ENCODE measurements around the gene LENG1.

LENG1 gene

DNA sequence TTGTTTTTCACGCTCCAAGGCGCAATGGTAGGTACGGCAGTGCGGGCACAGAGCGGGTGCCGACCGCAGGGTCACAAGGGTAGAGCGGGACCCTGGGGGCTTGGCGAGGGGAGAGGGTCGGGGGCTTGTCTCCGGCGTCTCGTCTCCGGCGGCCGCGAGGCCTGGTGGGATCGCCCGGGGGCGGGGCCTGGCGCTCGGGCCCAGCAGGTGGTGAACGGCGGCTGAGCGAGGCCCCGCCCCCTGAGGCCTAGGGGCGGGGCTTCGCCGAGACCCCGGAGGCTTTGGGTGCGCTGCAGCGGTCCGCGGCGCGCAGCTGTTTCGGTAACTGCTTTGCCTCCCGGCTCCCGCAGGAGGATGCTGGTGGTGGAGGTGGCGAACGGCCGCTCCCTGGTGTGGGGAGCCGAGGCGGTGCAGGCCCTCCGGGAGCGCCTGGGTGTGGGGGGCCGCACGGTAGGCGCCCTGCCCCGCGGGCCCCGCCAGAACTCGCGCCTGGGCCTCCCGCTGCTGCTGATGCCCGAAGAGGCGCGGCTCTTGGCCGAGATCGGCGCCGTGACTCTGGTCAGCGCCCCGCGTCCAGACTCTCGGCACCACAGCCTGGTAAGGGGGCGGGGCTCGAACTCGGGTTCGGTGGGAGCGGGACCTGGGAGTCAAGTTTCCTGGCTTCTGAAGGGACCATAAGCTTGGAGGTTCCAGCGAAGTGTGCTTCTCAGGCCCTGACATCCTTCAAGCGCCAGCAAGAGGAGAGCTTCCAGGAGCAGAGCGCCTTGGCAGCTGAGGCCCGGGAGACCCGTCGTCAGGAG lies 31.7 kb upstream of the LENG1 start, which contains the start of gene TSEN34:
Gene TSEN34, plus strand, starts transcription at position 298 of the 800 bp plus-strand sequence. Its CDS starts 57 bp downstream, at position 355.
- Histone ChIP-seq H3K4me1 (peaks cover 4 to 24% (median 19%) of the 10 kb centered on the region in 4 donors), H3K4me3 (peak within 1 kb of the TSS; percentile 71 to 82), H3K27me3 (no peaks in the 10 kb centered on the region), H3K36me3 (peaks cover 8 to 33% (median 11%) of the 10 kb centered on the region in 3 donors), H3K27ac (peak within 1 kb of the TSS; percentile 92 to 97), H3K9me3 (no peaks in the 10 kb centered on the region)
- TF ChIP-seq, protein P1, sequence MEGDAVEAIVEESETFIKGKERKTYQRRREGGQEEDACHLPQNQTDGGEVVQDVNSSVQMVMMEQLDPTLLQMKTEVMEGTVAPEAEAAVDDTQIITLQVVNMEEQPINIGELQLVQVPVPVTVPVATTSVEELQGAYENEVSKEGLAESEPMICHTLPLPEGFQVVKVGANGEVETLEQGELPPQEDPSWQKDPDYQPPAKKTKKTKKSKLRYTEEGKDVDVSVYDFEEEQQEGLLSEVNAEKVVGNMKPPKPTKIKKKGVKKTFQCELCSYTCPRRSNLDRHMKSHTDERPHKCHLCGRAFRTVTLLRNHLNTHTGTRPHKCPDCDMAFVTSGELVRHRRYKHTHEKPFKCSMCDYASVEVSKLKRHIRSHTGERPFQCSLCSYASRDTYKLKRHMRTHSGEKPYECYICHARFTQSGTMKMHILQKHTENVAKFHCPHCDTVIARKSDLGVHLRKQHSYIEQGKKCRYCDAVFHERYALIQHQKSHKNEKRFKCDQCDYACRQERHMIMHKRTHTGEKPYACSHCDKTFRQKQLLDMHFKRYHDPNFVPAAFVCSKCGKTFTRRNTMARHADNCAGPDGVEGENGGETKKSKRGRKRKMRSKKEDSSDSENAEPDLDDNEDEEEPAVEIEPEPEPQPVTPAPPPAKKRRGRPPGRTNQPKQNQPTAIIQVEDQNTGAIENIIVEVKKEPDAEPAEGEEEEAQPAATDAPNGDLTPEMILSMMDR (IDR thresholded peaks at IDR 0.05), result no peak
- intact Hi-C loops (cut with DNase I; ENCODE audit: low total_unique reads), result no loop called here
- DNase-seq, result peak; percentile 85 to 86

DNA sequence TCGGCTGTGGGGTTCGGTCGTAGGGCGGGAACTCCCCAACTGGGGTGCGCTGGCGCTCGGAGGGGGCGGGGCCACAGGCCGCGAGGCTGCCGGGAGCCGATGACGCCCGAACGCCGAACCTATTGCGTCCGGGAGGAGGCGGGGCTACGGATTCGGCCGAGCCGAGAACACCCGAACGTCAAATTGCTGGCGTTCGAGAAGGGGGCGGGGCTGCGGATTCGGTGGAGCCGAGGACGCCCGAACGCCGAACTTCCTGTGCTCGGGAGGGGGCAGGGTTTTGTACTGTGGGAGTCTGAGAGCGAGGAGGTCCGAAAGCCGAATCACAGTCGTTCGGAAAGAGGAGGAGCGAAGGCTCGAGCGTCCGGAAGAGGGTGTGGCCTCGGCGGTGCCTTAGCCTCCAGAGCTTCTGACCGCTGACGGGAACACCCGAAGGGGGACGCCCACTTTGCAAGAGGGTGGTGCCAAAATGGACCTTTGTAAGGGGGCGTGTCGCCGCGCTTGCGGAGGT lies 31.0 kb upstream of the LENG1 start:
- Histone ChIP-seq H3K4me3 (peak overlapping the region; percentile 71 to 82), H3K27me3 (no peaks in the 10 kb centered on the region), H3K4me1 (peaks cover 4 to 24% (median 19%) of the 10 kb centered on the region in 4 donors), H3K27ac (peak overlapping the region; percentile 92 to 97), H3K36me3 (peaks cover 8 to 34% (median 11%) of the 10 kb centered on the region in 3 donors), H3K9me3 (no peaks in the 10 kb centered on the region)
- TF ChIP-seq, protein P1 (IDR thresholded peaks at IDR 0.05), result no peak
- intact Hi-C loops (cut with DNase I; ENCODE audit: low total_unique reads), result no loop called here
- peak; percentile 99 to 100 for DNase-seq

DNA sequence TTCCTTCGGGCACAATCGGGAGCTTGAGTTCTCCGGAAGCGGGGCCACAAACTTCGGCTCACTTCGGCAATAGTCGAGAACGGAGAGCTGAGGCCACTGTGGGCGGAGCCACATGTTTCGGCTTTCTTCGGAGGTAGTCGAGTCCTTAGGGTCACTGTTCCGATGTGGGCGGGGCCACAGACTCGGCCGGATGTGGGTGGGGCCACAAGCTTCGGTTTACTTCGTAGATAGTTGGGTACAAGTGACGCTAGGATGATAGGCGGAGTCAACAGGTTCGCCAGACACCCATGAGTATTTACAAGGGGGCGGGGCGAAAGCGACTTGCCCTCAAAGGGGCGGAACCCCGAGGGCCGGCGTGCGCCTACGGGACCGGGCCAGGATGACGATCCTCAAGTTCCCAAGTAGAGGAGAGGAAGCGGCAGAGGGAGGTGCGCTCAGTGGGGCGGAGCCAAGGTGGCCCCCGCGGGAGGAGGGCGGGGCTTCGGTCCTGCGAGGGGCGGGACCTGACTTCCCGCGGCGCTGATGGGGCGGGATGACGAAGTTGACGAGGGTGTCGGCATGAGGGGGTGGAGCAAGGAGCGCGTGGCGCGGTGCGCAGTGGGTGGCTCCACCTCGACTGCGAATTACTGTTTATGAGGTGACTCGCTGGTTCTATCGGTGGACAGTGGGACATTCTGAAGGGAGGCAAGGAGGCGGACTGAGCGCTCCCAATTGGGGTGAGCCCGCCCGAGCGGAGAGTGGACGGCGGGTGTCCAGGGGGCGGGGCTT lies 30.4 kb upstream of the LENG1 start:
- intact Hi-C loops (cut with DNase I; ENCODE audit: low total_unique reads), result no loop called here

DNA sequence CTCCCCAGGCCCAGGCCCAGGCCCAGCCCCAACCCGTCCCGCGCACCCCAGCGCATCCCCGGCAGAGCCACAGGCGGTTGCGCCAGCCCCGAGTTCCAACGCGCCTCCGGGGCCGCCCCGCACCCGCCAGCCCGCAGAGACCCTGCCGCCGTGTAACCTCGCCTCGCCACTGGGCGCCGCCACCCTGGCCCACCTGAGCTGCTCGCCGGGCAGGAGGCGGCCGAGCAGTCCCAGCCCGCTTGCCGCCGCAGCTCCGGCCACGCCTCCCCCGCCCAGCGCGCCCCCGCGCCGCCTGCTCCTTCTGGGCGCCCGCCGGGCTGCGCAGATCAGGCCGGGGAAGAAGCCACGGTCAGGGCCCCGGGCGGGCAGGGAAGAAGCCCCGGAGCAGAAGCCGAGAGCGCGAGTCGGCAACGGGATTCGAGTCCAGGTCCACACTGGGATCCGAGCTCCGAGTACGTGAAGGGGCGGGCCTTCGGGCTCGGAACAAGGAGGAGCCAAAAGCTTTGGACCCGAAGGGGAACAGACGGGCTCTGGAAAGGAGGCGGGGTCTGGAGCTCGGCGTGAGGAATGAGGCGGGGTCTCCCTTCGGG lies 29.7 kb upstream of the LENG1 start, which contains the start of gene MBOAT7:
Gene MBOAT7, minus strand, starts transcription at position 436 of the 590 bp plus-strand sequence. CDS start 1,072 bp downstream, outside the sequence.
- H3K4me3 ChIP-seq, result peak within 1 kb of the TSS; percentile 71 to 82
- TF ChIP-seq, protein P1 (IDR thresholded peaks at IDR 0.05), result peak in 1 of 2 experiments; percentile 45
- no peaks in the 10 kb centered on the region for H3K9me3 ChIP-seq
- DNase-seq, result no peak
- H3K27me3 ChIP-seq, result no peaks in the 10 kb centered on the region
- H3K4me1 ChIP-seq, result peaks cover 4 to 24% (median 19%) of the 10 kb centered on the region in 4 donors
- intact Hi-C loops (cut with DNase I; ENCODE audit: low total_unique reads), result no loop called here
- H3K36me3 ChIP-seq, result peaks cover 8 to 26% (median 11%) of the 10 kb centered on the region in 3 donors
- H3K27ac ChIP-seq, result peak within 1 kb of the TSS; percentile 92 to 97

More for the DNA sequence above, 30.4 kb upstream of the LENG1 start:
- Histone ChIP-seq H3K4me1 (peaks cover 4 to 24% (median 19%) of the 10 kb centered on the region in 4 donors), H3K27me3 (no peaks in the 10 kb centered on the region), H3K4me3 (peak overlapping the region; percentile 71 to 82), H3K36me3 (peaks cover 8 to 33% (median 11%) of the 10 kb centered on the region in 3 donors), H3K27ac (peak overlapping the region; percentile 92 to 97), H3K9me3 (no peaks in the 10 kb centered on the region)
- TF ChIP-seq, protein P1 (IDR thresholded peaks at IDR 0.05), result peak in 1 of 2 experiments; percentile 16
- DNase-seq, result peak; percentile 100

Measured in tibial artery (tissue), 4 donors.